BJ (cell line): ENCODE results near the gene C1QTNF5. TPM values are rescaled to one million over a fixed set of nuclear protein-coding genes. Genes with fewer than 3 reads are reported as not detected.

Experiments used
- CTCF ChIA-PET: fragments of 350-600 bp; formaldehyde crosslinking; extraction: SDS; loops from one replicate; lab custom pipeline; 2021; ENCODE audit warnings: antibody characterized with exemption, inconsistent platforms; lab: Yijun Ruan, JAX
- POLR2A ChIA-PET: fragments of 300-600 bp; sonication (Branson Sonifier 250); formaldehyde crosslinking; extraction: SDS; loops from one replicate; lab custom pipeline; 2021; ENCODE audit warnings: antibody characterized with exemption; lab: Charles Lee
- DNase-seq: peaks from one replicate; pipeline ENCODE4 v3.0.0-alpha.2; 2011; ENCODE audit warnings: low read depth
- H3K27me3 ChIP-seq: 2 replicates; pipeline ENCODE4 v1.6.0; 2011; ENCODE audit warnings: low read length; ENCODE audit not compliant: control insufficient read depth, insufficient read depth
- H3K36me3 ChIP-seq: 2 replicates; pipeline ENCODE4 v1.5.1; 2011; ENCODE audit warnings: low read length; ENCODE audit not compliant: control insufficient read depth, insufficient read depth
- H3K4me3 ChIP-seq: 2 replicates; pipeline ENCODE4 v1.5.1; 2011; ENCODE audit warnings: low read depth, mild to moderate bottlenecking, control low read depth, low read length
- polyA plus RNA-seq: library from polyadenylated mRNA; depleted of rRNA; stranded (reverse); fragments of >200 nt; gene quantifications from 2 replicates; pipeline ENCODE4 v1.2.3, GENCODE V29; 2011
- TF ChIP-seq, protein P1 (sequence below): IDR thresholded peaks from 2 replicates; pipeline ENCODE4 v1.5.1; 2011; ENCODE audit warnings: low read depth, mild to moderate bottlenecking, control low read depth, inconsistent platforms, low read length, moderate library complexity; ENCODE audit not compliant: insufficient read depth

Gene C1QTNF5
- polyA plus RNA-seq, 1 experiment, result 19.4 TPM

DNA sequence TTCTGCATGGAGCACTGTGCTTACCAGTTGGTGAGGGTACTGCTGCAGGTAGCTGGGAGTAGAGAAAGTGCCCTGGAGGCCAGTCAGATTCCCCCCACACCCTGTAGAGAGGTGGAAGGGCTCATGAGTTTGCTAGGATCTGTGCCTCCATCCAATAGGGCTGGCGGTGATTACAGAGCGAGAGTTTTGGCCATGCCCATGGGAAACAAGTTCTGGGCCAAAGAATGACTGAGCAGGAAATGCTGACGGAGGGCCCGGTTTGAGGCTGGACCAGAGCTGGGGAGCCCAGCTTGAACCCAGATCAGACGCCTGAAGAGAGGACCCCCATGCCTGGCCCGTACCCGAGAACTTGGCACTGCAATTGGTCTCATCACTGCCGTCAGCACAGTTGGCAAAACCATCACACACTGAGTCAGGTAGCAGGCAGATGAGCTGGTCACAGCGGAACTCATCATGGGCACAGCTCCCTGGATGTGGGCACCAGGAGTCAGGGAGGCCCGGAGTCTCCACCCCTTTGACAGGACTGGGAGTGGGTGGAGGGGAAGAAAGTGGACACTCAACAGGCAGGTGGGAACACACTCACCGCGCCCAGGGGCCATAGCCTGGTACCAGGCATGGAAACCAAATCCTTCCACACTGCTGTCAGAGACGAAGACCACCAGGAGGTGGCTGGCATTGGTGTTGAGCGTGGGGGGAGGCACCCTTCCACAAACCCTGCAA, 3.8 kb upstream of the C1QTNF5 start:
- H3K36me3 ChIP-seq, result no peaks in the 10 kb centered on the region
- TF ChIP-seq, protein P1, sequence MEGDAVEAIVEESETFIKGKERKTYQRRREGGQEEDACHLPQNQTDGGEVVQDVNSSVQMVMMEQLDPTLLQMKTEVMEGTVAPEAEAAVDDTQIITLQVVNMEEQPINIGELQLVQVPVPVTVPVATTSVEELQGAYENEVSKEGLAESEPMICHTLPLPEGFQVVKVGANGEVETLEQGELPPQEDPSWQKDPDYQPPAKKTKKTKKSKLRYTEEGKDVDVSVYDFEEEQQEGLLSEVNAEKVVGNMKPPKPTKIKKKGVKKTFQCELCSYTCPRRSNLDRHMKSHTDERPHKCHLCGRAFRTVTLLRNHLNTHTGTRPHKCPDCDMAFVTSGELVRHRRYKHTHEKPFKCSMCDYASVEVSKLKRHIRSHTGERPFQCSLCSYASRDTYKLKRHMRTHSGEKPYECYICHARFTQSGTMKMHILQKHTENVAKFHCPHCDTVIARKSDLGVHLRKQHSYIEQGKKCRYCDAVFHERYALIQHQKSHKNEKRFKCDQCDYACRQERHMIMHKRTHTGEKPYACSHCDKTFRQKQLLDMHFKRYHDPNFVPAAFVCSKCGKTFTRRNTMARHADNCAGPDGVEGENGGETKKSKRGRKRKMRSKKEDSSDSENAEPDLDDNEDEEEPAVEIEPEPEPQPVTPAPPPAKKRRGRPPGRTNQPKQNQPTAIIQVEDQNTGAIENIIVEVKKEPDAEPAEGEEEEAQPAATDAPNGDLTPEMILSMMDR, result no peak
- peaks cover 16% of the 10 kb centered on the region for H3K27me3 ChIP-seq
- H3K4me3 ChIP-seq, result no peak overlapping the region
- CTCF ChIA-PET, result interaction anchor here (1.0 to 11.5 kb wide), 5 partner anchors 12 to 36 kb away, joined by 3 to 126 read pairs (median 7); no protein-coding TSS in a partner anchor
- no peak for DNase-seq
- POLR2A ChIA-PET, result no interaction called here

GRCh38 chr11:119343726-119344125, 3.0 kb upstream of the C1QTNF5 start:
- ChIA-PET POLR2A (no interaction called here), CTCF (interaction anchor here (0.9 to 11.5 kb wide), 5 partner anchors 9 to 127 kb away, joined by 3 to 126 read pairs (median 7); no protein-coding TSS in a partner anchor)
- H3K27me3 ChIP-seq, result peaks cover 16% of the 10 kb centered on the region
- no peak for DNase-seq
- no peak overlapping the region for H3K4me3 ChIP-seq
- TF ChIP-seq, protein P1, result no peak
- no peaks in the 10 kb centered on the region for H3K36me3 ChIP-seq

DNA sequence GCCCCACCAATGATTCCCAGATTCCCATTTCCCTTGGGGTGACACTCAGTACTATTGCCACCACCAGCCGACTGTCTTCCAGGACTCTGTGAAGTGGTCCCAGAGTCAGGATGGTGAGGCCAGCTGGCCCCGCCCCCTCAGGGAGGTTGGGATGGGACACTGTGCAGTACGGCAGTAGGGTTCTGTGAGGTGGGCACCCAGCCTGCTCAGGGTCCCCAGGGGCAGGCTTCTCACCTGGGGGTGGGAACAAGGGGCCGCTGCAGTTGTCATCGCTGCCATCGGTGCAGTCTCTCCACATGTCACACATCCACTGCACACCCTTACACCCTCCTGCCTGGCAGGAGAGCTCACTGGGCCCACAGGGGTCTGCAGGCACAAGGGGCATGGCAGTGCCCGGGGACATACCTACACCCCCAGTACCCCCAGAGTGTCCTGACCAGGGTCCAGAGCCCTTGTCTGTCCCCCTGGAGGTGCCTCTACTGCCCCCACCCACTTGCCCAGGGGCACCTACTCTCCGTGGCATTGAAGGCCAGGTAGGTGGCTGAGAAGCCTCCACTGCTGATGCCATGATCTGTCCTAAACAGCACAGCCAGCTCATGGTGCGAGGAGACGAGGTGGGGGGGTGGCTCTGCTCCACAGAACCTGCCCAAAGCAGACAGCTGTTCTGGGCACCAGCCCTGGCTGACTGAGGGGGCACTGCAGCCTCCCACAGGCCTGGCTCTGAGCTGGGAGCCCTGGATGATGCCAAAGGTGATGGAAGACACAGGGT, 1.9 kb upstream of the C1QTNF5 start:
- TF ChIP-seq, protein P1, result no peak
- Histone ChIP-seq H3K36me3 (no peaks in the 10 kb centered on the region), H3K4me3 (no peak overlapping the region), H3K27me3 (peaks cover 12% of the 10 kb centered on the region)
- ChIA-PET CTCF (interaction anchor here (0.9 to 11.5 kb wide), 5 partner anchors 14 to 128 kb away, joined by 3 to 146 read pairs (median 110); no protein-coding TSS in a partner anchor), POLR2A (no interaction called here)
- DNase-seq, result no peak

DNA sequence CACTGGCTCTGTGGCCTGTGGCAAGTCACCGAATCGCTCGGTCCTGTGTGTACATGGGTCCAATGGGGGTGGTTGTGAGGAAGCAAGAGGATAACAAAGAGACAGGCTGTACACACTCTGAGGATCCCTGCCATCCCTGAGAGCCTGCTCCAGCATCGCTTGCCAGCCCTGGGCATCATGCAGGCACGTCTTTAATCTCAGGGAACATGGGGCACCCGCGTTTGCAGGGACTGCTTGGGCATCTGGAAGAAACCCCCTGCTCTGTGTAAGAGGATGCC, 1.3 kb upstream of the C1QTNF5 start:
- no peak for DNase-seq
- CTCF ChIA-PET, result interaction anchor here (5.9 to 11.5 kb wide), 4 partner anchors 14 to 129 kb away, joined by 43 to 146 read pairs (median 118); no protein-coding TSS in a partner anchor
- Histone ChIP-seq H3K27me3 (peaks cover 10% of the 10 kb centered on the region), H3K4me3 (no peak overlapping the region), H3K36me3 (no peaks in the 10 kb centered on the region)
- TF ChIP-seq, protein P1, result no peak
- POLR2A ChIA-PET, result no interaction called here

- no peak overlapping the region for H3K4me3 ChIP-seq
- ChIA-PET POLR2A (no interaction called here), CTCF (interaction anchor here (0.6 to 11.5 kb wide), 8 partner anchors 10 to 246 kb away, joined by 3 to 146 read pairs (median 43); a partner anchor contains a TSS)
- TF ChIP-seq, protein P1, result no peak
- peaks cover 7% of the 10 kb centered on the region for H3K27me3 ChIP-seq
- H3K36me3 ChIP-seq, result no peaks in the 10 kb centered on the region
- DNase-seq, result no peak
These were observed 739 bp upstream of the C1QTNF5 start for GRCh38 chr11:119341222-119342022.
